Neural progenitor cell (in vitro differentiated cells): ENCODE results near the gene TMEM219.

Source experiments
- CTCF ChIP-seq: fragments of 200-600 bp; sonication (generic); IDR thresholded peaks from 2 replicates; pipeline ENCODE4 v1.5.1; 2017; ENCODE audit warnings: antibody characterized with exemption, mild to moderate bottlenecking
- EZH2phosphoT487 ChIP-seq: fragments of 200-600 bp; sonication (generic); IDR thresholded peaks from 2 replicates; pipeline ENCODE4 v1.6.1; 2017; ENCODE audit warnings: antibody characterized with exemption

DNA sequence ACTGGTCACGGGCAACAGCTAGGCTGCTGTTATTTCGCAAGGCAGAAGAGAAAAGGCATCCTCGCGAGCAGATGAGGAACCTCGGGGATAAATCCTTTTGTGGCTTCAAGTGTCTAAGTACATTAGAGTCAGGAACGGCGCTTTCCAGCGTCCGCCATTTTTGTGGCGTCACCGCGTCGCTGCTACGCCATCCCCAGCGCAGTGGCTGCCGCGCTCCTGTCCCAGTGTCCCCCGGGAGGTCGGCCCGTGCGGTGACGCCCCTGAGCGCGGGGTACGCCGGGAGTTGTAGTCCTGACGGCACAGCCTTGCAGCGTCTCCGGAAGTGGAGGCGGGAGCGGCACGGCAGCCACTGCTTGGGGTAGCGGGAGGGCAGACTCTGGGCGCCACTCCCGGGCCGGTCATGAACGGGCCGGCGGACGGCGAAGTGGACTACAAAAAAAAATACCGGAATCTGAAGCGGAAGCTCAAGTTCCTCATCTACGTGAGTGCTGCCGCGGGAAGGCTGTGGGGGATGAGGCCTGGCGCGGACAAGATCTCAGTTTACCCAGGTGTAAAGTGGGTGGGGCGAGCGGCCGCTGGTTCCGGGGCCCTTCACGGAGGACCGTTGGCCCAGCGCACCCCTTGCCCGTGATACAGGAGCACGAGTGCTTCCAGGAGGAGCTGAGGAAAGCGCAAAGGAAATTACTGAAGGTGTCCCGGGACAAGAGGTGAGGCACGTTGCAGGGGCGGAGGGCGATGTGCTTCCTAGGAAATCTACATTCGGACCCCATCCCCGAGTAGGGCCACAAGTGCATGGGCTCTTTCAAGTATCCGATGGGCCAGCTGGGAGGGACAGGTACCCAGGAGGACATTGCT, 34.3 kb downstream of the TMEM219 start, which contains the start of gene INO80E:
- no peak for TF ChIP-seq CTCF
- TF ChIP-seq EZH2phosphoT487 = no peak
